HepG2 (cell line): ENCODE results near the gene NBPF1. TPM values are rescaled to one million over a fixed set of nuclear protein-coding genes. Genes with fewer than 3 reads are reported as not detected.
"Not testable (repeated sequence)": the region's sequence is repeated elsewhere in the genome, so short reads cannot be mapped to it uniquely, and the experiment has no call there.

Experiments used
- ATAC-seq: fragments of 200-7000 bp; cut with Tn5 transposase; 3 replicates; pipeline ENCODE4 v1.9.1; 2020; ENCODE audit warnings: mild to moderate bottlenecking, moderate library complexity
- BruUV-seq: library from RNA; stranded (reverse); fragments of 400-500 nt; replicated peaks from 2 replicates; lab custom pipeline; 2021; lab: Mats Ljungman, UMichigan
- CTCF ChIA-PET: fragments of 300-600 bp; formaldehyde crosslinking; extraction: SDS; loops from one replicate; lab custom pipeline; 2021; ENCODE audit warnings: low total read pairs, inconsistent platforms, low intra/inter-chr PET ratio; lab: Yijun Ruan, JAX
- POLR2A ChIA-PET: fragments of 350-600 bp; sonication (Branson Sonifier 250); formaldehyde crosslinking; loops from one replicate; lab custom pipeline; 2020; ENCODE audit warnings: antibody characterized with exemption, inconsistent platforms; lab: Yijun Ruan, JAX
- DNase-seq: peaks from one replicate; pipeline ENCODE4 v3.0.0-alpha.2; 2015; ENCODE audit warnings: low spot score
- FAIRE-seq: peaks from 3 replicates; lab custom pipeline; 2011; peaks lifted over from hg19 to GRCh38; lab: Jason Lieb, UNC
- H2AFZ ChIP-seq: one replicate; pipeline ENCODE4 v1.6.1; 2011; ENCODE audit warnings: low read length, inconsistent platforms
- H3K27ac ChIP-seq: fragments of 300-600 bp; 3 replicates; pipeline ENCODE4 v1.8.0; 2011; ENCODE audit warnings: mixed run types, mild to moderate bottlenecking, mixed read lengths, low read length, inconsistent platforms; ENCODE audit not compliant: insufficient read depth; ENCODE audit errors: extremely low read length
- H3K27me3 ChIP-seq, 2 experiments: fragments of 200-600 bp in 1 of 2; 2 replicates in 1 of 2; 3 replicates in 1 of 2; pipeline versions ENCODE4 v1.6.0 to v1.8.0; 2011; ENCODE audit warnings: low read length in 2 of 2, mild to moderate bottlenecking in 2 of 2, moderate library complexity in 2 of 2, inconsistent platforms in 1 of 2; ENCODE audit not compliant: insufficient read depth in 2 of 2, control insufficient read depth in 1 of 2
- H3K36me3 ChIP-seq, 2 experiments: fragments of 200-600 bp in 1 of 2; replicated peaks in 1 of 2; 2 replicates in 1 of 2; 3 replicates in 1 of 2; pipeline versions ENCODE4 v1.5.1 to v1.8.0; 2011; ENCODE audit warnings: low read length in 2 of 2, inconsistent platforms in 1 of 2; ENCODE audit not compliant: insufficient read depth in 2 of 2, control insufficient read depth in 1 of 2
- H3K4me1 ChIP-seq: 2 replicates; pipeline ENCODE4 v1.5.1; 2012; ENCODE audit warnings: low read length, inconsistent platforms; ENCODE audit not compliant: insufficient read depth
- H3K4me2 ChIP-seq: 2 replicates; pipeline ENCODE4 v1.6.0; 2011; ENCODE audit warnings: low read depth, low read length, inconsistent platforms
- H3K4me3 ChIP-seq, 3 experiments: fragments of 200-600 bp in 1 of 3; sonication (generic), shearing (Covaris generic) in 1 of 3; replicated peaks in 1 of 3; 2 replicates each; pipeline ENCODE4 v1.5.1; 2011 to 2016; ENCODE audit warnings: low read length in 3 of 3, inconsistent platforms in 2 of 3, low read depth in 2 of 3, mild to moderate bottlenecking in 2 of 3, control low read depth in 1 of 3, mixed read lengths in 1 of 3; ENCODE audit not compliant: insufficient read depth in 1 of 3
- H3K79me2 ChIP-seq: one replicate; pipeline ENCODE4 v1.6.1; 2011; ENCODE audit warnings: low read length, inconsistent platforms; ENCODE audit not compliant: insufficient read depth
- H3K9ac ChIP-seq: 2 replicates; pipeline ENCODE4 v1.6.0; 2011; ENCODE audit warnings: mild to moderate bottlenecking, low read depth, low read length, inconsistent platforms; ENCODE audit not compliant: insufficient read depth
- H3K9me3 ChIP-seq: 2 replicates; pipeline ENCODE4 v1.5.1; 2012; ENCODE audit warnings: mild to moderate bottlenecking, low read length
- H4K20me1 ChIP-seq: 2 replicates; pipeline ENCODE4 v1.6.0; 2011; ENCODE audit warnings: inconsistent platforms, mild to moderate bottlenecking, low read length, moderate library complexity; ENCODE audit not compliant: insufficient read depth
- BORCS8-MEF2B ChIP-seq: sonication (generic); formaldehyde crosslinking; IDR thresholded peaks from 2 replicates; pipeline ENCODE4 v1.8.0; 2022; ENCODE audit warnings: mild to moderate bottlenecking, missing genetic modification reagents
- DNMT1 ChIP-seq: sonication (generic); formaldehyde crosslinking; IDR thresholded peaks from 2 replicates; pipeline ENCODE4 v1.5.1; 2020; ENCODE audit warnings: mild to moderate bottlenecking, missing genetic modification reagents
- GZF1 ChIP-seq: sonication (generic); formaldehyde crosslinking; IDR thresholded peaks from 2 replicates; pipeline ENCODE4 v1.5.1; 2020; ENCODE audit warnings: mild to moderate bottlenecking, missing genetic modification reagents
- KDM1A ChIP-seq: IDR thresholded peaks from 2 replicates; pipeline ENCODE4 v1.6.1; 2016; ENCODE audit warnings: missing compliant biosample characterization
- PHF8 ChIP-seq: sonication (generic); formaldehyde crosslinking; IDR thresholded peaks from 2 replicates; pipeline ENCODE4 v1.5.0; 2020; ENCODE audit warnings: missing genetic modification reagents
- WGBS: methylation state at CpG from one replicate; pipeline ENCODE4 v1.1.6; 2017; ENCODE audit warnings: low lambda C conversion rate; 5-methylcytosine and 5-hydroxymethylcytosine counted together
- in situ Hi-C: cut with HindIII; loops from 2 replicates; pipeline ENCODE4 v1.10.0; 2017; ENCODE audit warnings: low pct_unique_long_range_greater_than_20kb; ENCODE audit not compliant: extremely low pct_ligation_motif_present
- intact Hi-C: fragments of 100-400 bp; cut with micrococcal nuclease; formaldehyde crosslinking; loops from one replicate; pipeline ENCODE4 v1.10.0; 2022; ENCODE audit not compliant: unreplicated experiment
- polyA plus RNA-seq, 8 experiments: library from polyadenylated mRNA; depleted of rRNA in 3 of 8; stranded (reverse) in 7 of 8; unstranded in 1 of 8; fragments of >200 nt; fragmentation: Illumina TruSeq in 4 of 8; extraction: Trizol in 4 of 8; gene quantifications; 2 replicates each; pipeline versions ENCODE4 v1.2.1 to v1.2.3, GENCODE V29; 2011 to 2016; ENCODE audit warnings: low read depth in 4 of 8, missing spikeins in 1 of 8, mixed read lengths in 1 of 8; ENCODE audit not compliant: insufficient read depth in 1 of 8
- total RNA-seq, 5 experiments: library from RNA; depleted of rRNA; stranded (reverse); fragments of >200 nt; fragmentation: Illumina TruSeq; extraction: Trizol; gene quantifications; 2 replicates each; pipeline ENCODE4 v1.2.3, GENCODE V29; 2016; ENCODE audit warnings: low read depth in 1 of 5
- TF ChIP-seq, protein P1 (sequence below): sonication (generic); formaldehyde crosslinking; IDR thresholded peaks from 2 replicates; pipeline ENCODE4 v1.5.0; 2020; ENCODE audit warnings: missing genetic modification reagents
- TF ChIP-seq, protein P2 (sequence below): sonication (generic); formaldehyde crosslinking; IDR thresholded peaks from 2 replicates; pipeline ENCODE4 v1.4.0; 2020; ENCODE audit warnings: missing genetic modification reagents, mild to moderate bottlenecking, borderline replicate concordance

NBPF1 gene
- total and polyA plus RNA-seq, 2 of the 13 experiments (the other 11 are each of a cell fraction or from before 2014, with no cell fraction given), result 30.3 to 35.6 TPM

DNA sequence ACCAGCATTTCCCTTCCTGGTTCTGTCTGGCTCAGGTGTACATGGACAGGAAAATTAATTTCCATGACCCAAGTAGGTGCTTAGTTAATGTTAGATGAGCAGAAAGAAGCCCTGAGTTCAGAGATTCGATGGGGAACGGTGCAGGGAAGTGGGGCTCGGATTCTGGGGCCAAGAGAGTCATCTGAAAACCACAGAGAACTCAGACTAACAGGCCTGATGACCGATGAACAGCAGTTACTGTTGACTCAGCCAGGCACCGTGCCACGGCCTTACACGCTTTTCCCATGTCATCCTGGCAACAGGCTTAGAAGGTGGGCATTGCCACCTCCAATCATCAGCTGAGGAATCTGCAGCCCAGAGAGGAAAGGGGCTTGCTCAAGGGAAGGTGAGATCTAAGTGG, 10.0 kb upstream of the NBPF1 start:
- H3K79me2 ChIP-seq, H3K4me3 ChIP-seq, H3K9ac ChIP-seq, H3K4me1 ChIP-seq, H2AFZ ChIP-seq, DNase-seq, H3K27ac ChIP-seq, ATAC-seq, H4K20me1 ChIP-seq, FAIRE-seq, H3K27me3 ChIP-seq, H3K4me2 ChIP-seq, in situ Hi-C loops, H3K9me3 ChIP-seq, CTCF ChIA-PET, intact Hi-C loops: not testable (repeated sequence)
- 95% methylated on average over 7 of the region's 7 CpGs for WGBS
- TSS peak; percentile 19 for BruUV-seq
- POLR2A ChIA-PET, result interaction anchor here (2.5 kb wide), 1 partner anchor 328 kb away, joined by 15 read pairs; no protein-coding TSS in a partner anchor
- peaks cover 49 to 64% of the 10 kb centered on the region in 2 experiments; a peak in 4 of 5 replicates for H3K36me3 ChIP-seq

DNA sequence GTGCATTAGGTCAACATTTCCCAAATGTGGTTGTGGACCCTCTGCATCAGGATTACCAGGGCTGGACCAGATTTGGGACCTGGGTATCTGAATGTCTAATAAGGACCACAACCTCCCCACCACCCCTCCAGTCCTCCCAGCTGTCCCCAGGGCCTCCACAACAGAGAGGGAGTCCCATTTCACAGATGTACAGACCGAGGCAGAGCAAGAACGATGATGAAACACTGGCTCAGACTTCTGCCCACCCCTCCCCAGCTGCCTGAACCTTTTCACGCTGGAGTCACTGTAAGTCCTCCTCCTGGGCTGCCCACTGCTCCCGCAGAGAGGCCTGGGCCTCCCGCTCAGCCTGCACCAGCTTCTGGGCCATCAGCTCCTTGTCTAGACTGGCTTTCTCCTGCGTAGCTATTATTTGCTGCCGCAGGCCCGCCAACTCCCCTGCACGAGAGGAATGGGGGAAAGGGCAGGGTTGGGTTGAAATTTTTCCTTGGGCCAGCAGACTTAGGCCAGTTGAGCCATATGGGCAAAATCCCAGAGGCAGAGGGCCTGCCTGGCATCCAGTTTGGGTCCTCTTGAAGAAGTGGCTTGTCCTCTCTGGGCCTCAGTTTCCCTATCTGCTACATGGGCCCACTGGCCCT, 8.4 kb upstream of the NBPF1 start:
- in situ Hi-C loops, H3K27ac ChIP-seq, H4K20me1 ChIP-seq, H3K9ac ChIP-seq, BruUV-seq, H3K79me2 ChIP-seq, intact Hi-C loops, ATAC-seq, H3K4me1 ChIP-seq, FAIRE-seq, DNase-seq, H3K27me3 ChIP-seq, H3K9me3 ChIP-seq, H3K4me2 ChIP-seq, H2AFZ ChIP-seq, H3K4me3 ChIP-seq: not testable (repeated sequence)
- H3K36me3 ChIP-seq, result peaks cover 48 to 67% of the 10 kb centered on the region in 2 experiments; a peak in 4 of 5 replicates
- ChIA-PET POLR2A (interaction anchor here (0.9 to 2.5 kb wide), 6 partner anchors 10 to 330 kb away, joined by 3 to 15 read pairs (median 6); partner anchors contain the start of gene RNU1-1), CTCF (interaction anchor here (1.8 kb wide), 2 partner anchors 30 to 330 kb away, joined by 6 to 10 read pairs; no protein-coding TSS in a partner anchor)
- WGBS, result 98% methylated on average over 9 of the region's 9 CpGs
- TF ChIP-seq DNMT1 (CRISPR knock-in tag) (0 out of 2 replicates have a peak, but pooled peaks have one; percentile 30), KDM1A (CRISPR knock-in tag) (0 out of 2 replicates have a peak, but pooled peaks have one; percentile 77), GZF1 (CRISPR knock-in tag) (0 out of 2 replicates have a peak, but pooled peaks have one; percentile 23), PHF8 (0 out of 2 replicates have a peak, but pooled peaks have one; percentile 35), BORCS8-MEF2B (CRISPR knock-in tag) (0 out of 2 replicates have a peak, but pooled peaks have one; percentile 10)
- TF ChIP-seq, protein P1, sequence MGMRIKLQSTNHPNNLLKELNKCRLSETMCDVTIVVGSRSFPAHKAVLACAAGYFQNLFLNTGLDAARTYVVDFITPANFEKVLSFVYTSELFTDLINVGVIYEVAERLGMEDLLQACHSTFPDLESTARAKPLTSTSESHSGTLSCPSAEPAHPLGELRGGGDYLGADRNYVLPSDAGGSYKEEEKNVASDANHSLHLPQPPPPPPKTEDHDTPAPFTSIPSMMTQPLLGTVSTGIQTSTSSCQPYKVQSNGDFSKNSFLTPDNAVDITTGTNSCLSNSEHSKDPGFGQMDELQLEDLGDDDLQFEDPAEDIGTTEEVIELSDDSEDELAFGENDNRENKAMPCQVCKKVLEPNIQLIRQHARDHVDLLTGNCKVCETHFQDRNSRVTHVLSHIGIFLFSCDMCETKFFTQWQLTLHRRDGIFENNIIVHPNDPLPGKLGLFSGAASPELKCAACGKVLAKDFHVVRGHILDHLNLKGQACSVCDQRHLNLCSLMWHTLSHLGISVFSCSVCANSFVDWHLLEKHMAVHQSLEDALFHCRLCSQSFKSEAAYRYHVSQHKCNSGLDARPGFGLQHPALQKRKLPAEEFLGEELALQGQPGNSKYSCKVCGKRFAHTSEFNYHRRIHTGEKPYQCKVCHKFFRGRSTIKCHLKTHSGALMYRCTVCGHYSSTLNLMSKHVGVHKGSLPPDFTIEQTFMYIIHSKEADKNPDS (CRISPR knock-in tag), result peak; percentile 62; the same call in 1 of the 2 replicates
- TF ChIP-seq, protein P2, sequence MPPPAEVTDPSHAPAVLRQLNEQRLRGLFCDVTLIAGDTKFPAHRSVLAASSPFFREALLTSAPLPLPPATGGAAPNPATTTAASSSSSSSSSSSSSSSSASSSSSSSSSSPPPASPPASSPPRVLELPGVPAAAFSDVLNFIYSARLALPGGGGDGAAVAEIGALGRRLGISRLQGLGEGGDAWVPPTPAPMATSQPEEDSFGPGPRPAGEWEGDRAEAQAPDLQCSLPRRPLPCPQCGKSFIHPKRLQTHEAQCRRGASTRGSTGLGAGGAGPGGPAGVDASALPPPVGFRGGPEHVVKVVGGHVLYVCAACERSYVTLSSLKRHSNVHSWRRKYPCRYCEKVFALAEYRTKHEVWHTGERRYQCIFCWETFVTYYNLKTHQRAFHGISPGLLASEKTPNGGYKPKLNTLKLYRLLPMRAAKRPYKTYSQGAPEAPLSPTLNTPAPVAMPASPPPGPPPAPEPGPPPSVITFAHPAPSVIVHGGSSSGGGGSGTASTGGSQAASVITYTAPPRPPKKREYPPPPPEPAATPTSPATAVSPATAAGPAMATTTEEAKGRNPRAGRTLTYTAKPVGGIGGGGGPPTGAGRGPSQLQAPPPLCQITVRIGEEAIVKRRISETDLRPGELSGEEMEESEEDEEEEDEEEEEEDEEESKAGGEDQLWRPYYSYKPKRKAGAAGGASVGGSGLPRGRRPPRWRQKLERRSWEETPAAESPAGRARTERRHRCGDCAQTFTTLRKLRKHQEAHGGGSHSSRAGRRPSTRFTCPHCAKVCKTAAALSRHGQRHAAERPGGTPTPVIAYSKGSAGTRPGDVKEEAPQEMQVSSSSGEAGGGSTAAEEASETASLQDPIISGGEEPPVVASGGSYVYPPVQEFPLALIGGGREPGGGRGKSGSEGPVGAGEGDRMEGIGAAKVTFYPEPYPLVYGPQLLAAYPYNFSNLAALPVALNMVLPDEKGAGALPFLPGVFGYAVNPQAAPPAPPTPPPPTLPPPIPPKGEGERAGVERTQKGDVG (CRISPR knock-in tag), result peak; percentile 17; the same call in 1 of the 2 replicates
